ENCODE measurements around the gene AP1S3. TPM values are rescaled to one million over a fixed set of nuclear protein-coding genes. Genes with fewer than 3 reads are reported as not detected.

Gene AP1S3
- total RNA-seq, 2 donors from 2014 or later: 2.0 to 8.3 TPM

- Histone ChIP-seq H3K4me1 (no peaks in the 10 kb centered on the region), H3K9me3 (no peaks in the 10 kb centered on the region), H3K4me3 (no peak overlapping the region), H3K36me3 (replicated peaks in 1 of 2; ENCODE audit: insufficient read depth in 1 of 2, low read depth in 2 of 2) (no peaks in the 10 kb centered on the region), H3K27ac (no peak overlapping the region), H3K27me3 (no peaks in the 10 kb centered on the region)
- no peak for DNase-seq
- ATAC-seq: no peak
- intact Hi-C loops (cut with DNase I): no loop called here
- 79 to 82% methylated on average over 5 of the region's 5 CpGs for WGBS, 2 donors
- TF ChIP-seq POLR2A (IDR thresholded peaks at IDR 0.05) (no peak), CTCF (IDR thresholded peaks at IDR 0.05) (no peak)
Observed at GRCh38 chr2:223786236-223786635, 51.1 kb downstream of the AP1S3 start.

- intact Hi-C loops (cut with DNase I): no loop called here
- Histone ChIP-seq H3K27ac (no peak overlapping the region), H3K9me3 (no peaks in the 10 kb centered on the region), H3K36me3 (replicated peaks in 1 of 2; ENCODE audit: insufficient read depth in 1 of 2, low read depth in 2 of 2) (no peaks in the 10 kb centered on the region), H3K4me1 (no peaks in the 10 kb centered on the region), H3K4me3 (no peak overlapping the region), H3K27me3 (no peaks in the 10 kb centered on the region)
- 74 to 89% methylated on average over 5 of the region's 5 CpGs for WGBS, 2 donors
- TF ChIP-seq POLR2A (IDR thresholded peaks at IDR 0.05) (no peak), CTCF (IDR thresholded peaks at IDR 0.05) (no peak)
- DNase-seq (no peak), ATAC-seq (no peak)
Observed at GRCh38 chr2:223784221-223784772, 53.1 kb downstream of the AP1S3 start.

GRCh38 chr2:223782629-223783028 is 54.8 kb downstream of the AP1S3 start:
- intact Hi-C loops (cut with DNase I): no loop called here
- no peak overlapping the region for H3K27ac ChIP-seq
- H3K4me1 ChIP-seq: no peaks in the 10 kb centered on the region
- 60 to 71% methylated on average over 3 of the region's 3 CpGs for WGBS, 2 donors
- DNase-seq: no peak
- H3K27me3 ChIP-seq: no peaks in the 10 kb centered on the region
- no peaks in the 10 kb centered on the region for H3K36me3 ChIP-seq (replicated peaks in 1 of 2; ENCODE audit: insufficient read depth in 1 of 2, low read depth in 2 of 2)
- ATAC-seq: no peak
- no peak for TF ChIP-seq CTCF (IDR thresholded peaks at IDR 0.05)
- no peak for TF ChIP-seq POLR2A (IDR thresholded peaks at IDR 0.05)
- H3K4me3 ChIP-seq: no peak overlapping the region
- no peaks in the 10 kb centered on the region for H3K9me3 ChIP-seq

- H3K27ac ChIP-seq: no peak overlapping the region
- 96% methylated on average over 3 of the region's 3 CpGs for WGBS, 2 donors
- DNase-seq: no peak
- no peaks in the 10 kb centered on the region for H3K27me3 ChIP-seq
- H3K4me3 ChIP-seq: no peak overlapping the region
- H3K4me1 ChIP-seq: no peaks in the 10 kb centered on the region
- intact Hi-C loops (cut with DNase I): no loop called here
- H3K36me3 ChIP-seq (replicated peaks in 1 of 2; ENCODE audit: insufficient read depth in 1 of 2, low read depth in 2 of 2): no peaks in the 10 kb centered on the region
- no peaks in the 10 kb centered on the region for H3K9me3 ChIP-seq
- TF ChIP-seq CTCF (IDR thresholded peaks at IDR 0.05) (no peak), POLR2A (IDR thresholded peaks at IDR 0.05) (no peak)
- no peak for ATAC-seq
Observed at GRCh38 chr2:223781560-223781959, 55.8 kb downstream of the AP1S3 start.

GRCh38 chr2:223779877-223780276 is 57.5 kb downstream of the AP1S3 start:
- WGBS, 2 donors: 65 to 92% methylated on average over 6 to 7 of the region's 7 CpGs
- DNase-seq (peak in 3 of 4 donors; percentile 18 to 31 (median 21)), ATAC-seq (no peak)
- TF ChIP-seq CTCF (IDR thresholded peaks at IDR 0.05): peak in 6 of 7 experiments; percentile 7 to 45 (median 32)
- no peak for TF ChIP-seq POLR2A (IDR thresholded peaks at IDR 0.05)
- Histone ChIP-seq H3K4me1 (no peaks in the 10 kb centered on the region), H3K4me3 (no peak overlapping the region), H3K9me3 (no peaks in the 10 kb centered on the region), H3K27ac (no peak overlapping the region), H3K36me3 (replicated peaks in 1 of 2; ENCODE audit: insufficient read depth in 1 of 2, low read depth in 2 of 2) (no peaks in the 10 kb centered on the region), H3K27me3 (no peaks in the 10 kb centered on the region)
- intact Hi-C loops (cut with DNase I): no loop called here
